ENCODE results near the gene PNPLA7.

GRCh38 chr9:137462396-137462985, 87.7 kb downstream of the PNPLA7 start:
- no peak for TF ChIP-seq POLR2A (IDR thresholded peaks at IDR 0.05)
- no peak for TF ChIP-seq CTCF (IDR thresholded peaks at IDR 0.05)

All from lower leg skin (tissue), 3 donors.